ENCODE data around the gene RNF112.

- TF ChIP-seq CTCF (IDR thresholded peaks at IDR 0.05; ENCODE audit: insufficient read depth, low read length, poor library complexity, severe bottlenecking) = no peak
- no peak for TF ChIP-seq EZH2phosphoT487 (conservative IDR thresholded peaks at IDR 0.05; ENCODE audit: low read length)
Observed at GRCh38 chr17:19461116-19461515, 50.1 kb downstream of the RNF112 start.

All from SU-DHL-6 (cell line).